ENCODE data around the gene CDC26. TPM values are rescaled to one million over a fixed set of nuclear protein-coding genes. Genes with fewer than 3 reads are reported as not detected.
A peak's percentile ranks its signal among the peaks of the same experiment; 100 is the strongest.
"Not testable (repeated sequence)": the region's sequence is repeated elsewhere in the genome, so short reads cannot be mapped to it uniquely, and the experiment has no call there.

Gene CDC26
- 35.6 and 42.6 TPM in 2 replicates for polyA plus RNA-seq (2014; cell fraction: cytosol; rRNA removed)
- 26.0 and 28.1 TPM in 2 replicates for polyA plus RNA-seq (2014; cell fraction: nucleus; rRNA removed)

- peak; percentile 99 for DNase-seq (ENCODE audit: low spot score)
Measured at GRCh38 chr9:113275157-113276131, at the start of gene CDC26, which contains the start of gene PRPF4. CDC26 (minus strand) TSS chr9:113275572; CDS start chr9:113272507, 3,065 bp downstream. PRPF4 (plus strand) TSS chr9:113275658; CDS start chr9:113275744, 86 bp downstream.

GRCh38 chr9:113322671-113323070 is 47.3 kb upstream of the CDC26 start:
- DNase-seq (ENCODE audit: low spot score): no peak

DNA sequence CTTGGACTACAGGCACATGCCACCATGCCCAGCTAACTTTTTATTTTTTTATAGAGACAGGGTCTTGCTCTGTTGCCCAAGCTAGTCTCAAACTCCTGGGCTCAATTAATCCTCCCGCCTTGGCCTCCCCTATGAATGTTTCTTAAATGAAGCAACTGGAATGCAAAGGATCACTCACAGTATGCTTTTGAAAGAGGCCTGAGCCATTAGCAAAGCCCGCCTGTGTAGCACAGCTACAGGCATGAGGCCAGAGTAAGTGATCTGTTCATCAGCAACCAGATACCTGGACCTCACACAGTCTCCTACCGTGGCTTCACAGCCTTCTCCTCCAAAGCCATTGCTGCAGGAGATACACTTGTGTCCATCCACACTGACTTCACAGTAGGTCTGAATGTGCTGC is 44.7 kb upstream of the CDC26 start:
- DNase-seq (ENCODE audit: low spot score): no peak

- peak; percentile 82 for DNase-seq (ENCODE audit: low spot score)
Measured at GRCh38 chr9:113319054-113319453, 43.7 kb upstream of the CDC26 start.

DNA sequence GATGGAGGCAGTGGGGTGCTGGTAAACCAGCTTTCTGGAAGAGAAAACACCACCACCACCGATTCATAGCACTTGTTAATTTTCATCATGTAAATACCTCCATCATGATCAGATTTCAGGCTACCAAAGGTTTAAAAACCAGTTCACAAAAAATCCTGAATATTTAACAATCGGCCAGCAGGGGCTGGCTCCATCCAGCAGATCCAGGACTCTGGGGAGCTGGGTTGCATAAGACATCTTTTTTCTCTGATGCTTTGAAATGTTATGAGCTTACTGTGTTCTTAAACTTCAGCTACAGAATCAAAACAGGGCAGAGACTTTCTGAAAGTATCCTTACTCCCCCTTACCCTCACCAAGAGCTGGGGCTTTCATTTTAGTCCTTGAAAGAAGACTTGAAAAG is 42.4 kb upstream of the CDC26 start:
- DNase-seq (ENCODE audit: low spot score): no peak

- DNase-seq (ENCODE audit: low spot score): no peak
Measured at GRCh38 chr9:113316030-113316429, 40.7 kb upstream of the CDC26 start.

GRCh38 chr9:113315231-113315630 is 39.9 kb upstream of the CDC26 start:
- DNase-seq (ENCODE audit: low spot score): no peak

GRCh38 chr9:113313261-113313660 is 37.9 kb upstream of the CDC26 start:
- no peak for DNase-seq (ENCODE audit: low spot score)

DNA sequence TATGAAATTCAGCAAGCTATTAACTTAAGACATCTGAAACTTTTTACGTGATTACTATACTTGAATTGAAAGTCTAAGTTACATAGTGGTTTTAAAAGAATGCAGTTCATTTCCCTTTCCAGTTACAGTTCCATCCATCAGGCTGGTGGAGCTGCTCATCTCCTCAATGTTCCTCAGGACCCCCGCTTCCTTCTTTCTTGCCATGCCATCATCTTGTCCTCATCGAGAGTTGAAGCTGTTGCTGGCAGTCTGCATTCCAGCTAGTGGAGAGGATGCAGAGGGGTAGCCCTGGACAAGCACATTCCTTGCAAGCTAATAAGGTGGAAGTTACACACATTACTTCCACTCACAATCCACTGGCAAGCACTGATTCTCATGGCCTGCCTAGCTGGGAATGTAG is 36.6 kb upstream of the CDC26 start:
- no peak for DNase-seq (ENCODE audit: low spot score)

- DNase-seq (ENCODE audit: low spot score): no peak
Measured at GRCh38 chr9:113310538-113310937, 35.2 kb upstream of the CDC26 start.

- peak; percentile 33 for DNase-seq (ENCODE audit: low spot score)
Measured at GRCh38 chr9:113309204-113309813, 33.9 kb upstream of the CDC26 start.

- DNase-seq (ENCODE audit: low spot score): no peak
Measured at GRCh38 chr9:113307396-113307975, 32.1 kb upstream of the CDC26 start.

DNA sequence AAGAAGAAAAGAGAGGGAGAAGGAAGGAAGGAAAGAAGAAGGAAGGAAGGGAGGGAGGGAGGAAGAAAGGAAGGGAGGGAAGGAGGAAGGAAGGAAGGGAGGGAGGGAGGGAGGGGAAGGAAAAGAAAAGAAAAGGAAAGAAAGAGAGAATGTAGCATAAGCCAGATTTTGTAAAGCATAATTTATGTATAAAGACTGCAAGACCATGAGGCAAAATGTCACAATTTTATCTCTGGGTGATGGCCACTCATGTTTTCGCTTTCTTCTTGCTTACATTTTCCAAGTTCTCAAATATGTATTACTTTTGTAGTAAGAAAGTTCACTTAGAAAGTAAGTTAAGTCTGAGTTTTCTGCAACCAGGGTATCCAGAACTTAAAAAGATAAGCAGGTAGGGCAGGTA is 31.2 kb upstream of the CDC26 start:
- DNase-seq (ENCODE audit: low spot score): no peak

- no peak for DNase-seq (ENCODE audit: low spot score)
Measured at GRCh38 chr9:113302792-113303418, 27.5 kb upstream of the CDC26 start, which contains the start of gene RNF183. RNF183 (minus strand) TSS chr9:113303376; CDS start chr9:113298184, 5,192 bp downstream.

DNA sequence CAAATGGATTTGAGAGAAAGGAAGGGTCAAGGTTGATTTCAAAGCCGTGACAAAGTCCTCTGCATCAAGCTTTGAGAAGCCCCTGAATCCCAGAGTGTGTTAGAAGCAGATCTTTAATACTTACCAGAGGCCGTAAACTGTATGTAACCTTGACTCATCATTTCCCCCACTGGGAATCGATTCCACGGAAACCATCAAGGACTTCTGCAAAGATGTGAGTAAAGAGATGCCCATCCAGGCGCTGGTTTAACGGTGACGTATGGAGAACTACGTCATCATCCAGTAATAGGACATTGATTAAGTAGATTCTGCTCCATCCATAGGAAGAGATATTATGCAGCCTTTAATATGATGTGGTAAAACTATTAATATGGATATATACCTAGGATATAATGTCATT is 26.2 kb upstream of the CDC26 start:
- DNase-seq (ENCODE audit: low spot score): no peak

DNA sequence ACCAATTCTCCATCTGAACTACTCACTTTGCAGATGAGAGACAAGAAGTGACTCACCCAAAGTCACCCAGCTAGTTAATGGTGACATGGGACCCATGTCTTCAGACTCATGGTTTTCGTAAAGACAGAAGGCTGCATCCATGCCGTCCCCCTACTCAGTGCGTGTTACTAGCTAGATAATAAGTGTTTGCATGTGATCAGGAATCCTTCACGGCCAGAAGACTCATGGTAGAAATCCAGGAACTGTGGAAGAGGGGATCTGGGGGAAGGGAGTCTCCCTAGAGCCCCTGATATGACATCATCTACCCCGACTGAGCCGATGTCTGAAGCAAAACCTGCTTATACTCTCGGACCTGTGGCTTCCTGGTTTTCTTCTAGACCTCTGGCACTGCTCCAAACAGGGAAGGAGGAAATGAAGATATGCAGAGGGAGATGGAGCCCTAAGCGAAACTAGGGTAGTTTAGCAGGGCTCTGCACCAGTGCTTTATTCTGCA is 24.5 kb upstream of the CDC26 start:
- no peak for DNase-seq (ENCODE audit: low spot score)

DNA sequence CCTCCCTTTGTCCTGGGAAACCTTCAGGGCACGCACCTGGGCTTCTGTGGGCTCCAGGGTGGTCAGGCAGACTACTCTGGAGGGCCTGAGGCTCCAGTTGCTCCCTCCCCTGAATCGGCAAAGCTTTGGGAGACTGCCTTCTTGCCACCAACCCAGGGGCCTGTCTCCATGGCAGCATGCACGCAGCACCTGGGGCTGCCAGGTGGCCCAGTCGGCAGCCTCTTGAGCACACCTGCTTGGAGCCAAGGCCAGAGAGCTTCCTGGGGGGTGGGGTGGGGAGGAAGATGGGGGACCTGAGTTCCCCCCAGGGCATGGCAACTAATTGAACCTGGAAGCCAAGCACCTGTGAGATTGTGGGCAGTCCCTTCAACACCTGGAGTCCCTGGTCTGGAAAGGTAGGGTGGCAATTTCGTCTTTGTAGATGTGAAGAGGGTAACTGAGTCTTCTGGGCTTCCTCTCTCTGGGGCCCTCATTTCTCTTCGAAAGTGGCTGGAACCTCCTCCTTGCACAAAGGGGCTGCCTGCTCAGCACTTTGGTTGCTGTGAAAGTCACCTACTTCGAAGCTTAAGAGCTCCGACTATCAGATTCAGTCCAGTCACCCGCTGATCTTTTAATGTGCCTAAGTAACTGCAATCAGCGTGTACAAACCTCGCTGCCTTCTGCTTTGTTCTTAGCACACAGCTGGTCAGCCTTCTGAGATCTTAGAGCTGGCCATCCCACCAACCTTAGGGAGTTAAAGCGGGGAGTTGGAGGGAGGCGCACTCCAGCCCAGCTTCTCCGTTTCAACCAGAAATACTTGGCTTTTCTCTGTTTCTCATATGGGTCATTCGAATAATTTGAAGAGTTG is 23.8 kb upstream of the CDC26 start:
- no peak for DNase-seq (ENCODE audit: low spot score)

DNA sequence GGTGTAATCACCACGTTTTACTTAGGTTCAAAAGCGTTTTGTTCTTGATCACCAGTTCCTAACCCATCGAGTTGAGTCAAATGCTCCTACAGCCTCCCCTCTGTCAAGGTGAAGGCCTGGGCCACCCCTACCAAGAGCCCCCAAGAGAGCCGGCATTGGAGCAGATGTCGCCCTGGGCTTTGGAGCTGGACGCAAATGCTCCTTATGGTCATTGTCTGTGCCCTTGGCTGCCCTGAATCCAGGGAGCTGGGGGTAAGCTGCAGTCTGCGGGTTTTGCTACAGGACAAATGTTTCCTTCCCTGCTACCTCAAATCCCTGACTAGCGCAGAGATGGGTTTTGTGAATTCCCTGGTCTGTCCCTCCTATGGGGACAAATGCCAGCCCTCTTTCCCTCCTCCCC is 22.9 kb upstream of the CDC26 start:
- no peak for DNase-seq (ENCODE audit: low spot score)

DNA sequence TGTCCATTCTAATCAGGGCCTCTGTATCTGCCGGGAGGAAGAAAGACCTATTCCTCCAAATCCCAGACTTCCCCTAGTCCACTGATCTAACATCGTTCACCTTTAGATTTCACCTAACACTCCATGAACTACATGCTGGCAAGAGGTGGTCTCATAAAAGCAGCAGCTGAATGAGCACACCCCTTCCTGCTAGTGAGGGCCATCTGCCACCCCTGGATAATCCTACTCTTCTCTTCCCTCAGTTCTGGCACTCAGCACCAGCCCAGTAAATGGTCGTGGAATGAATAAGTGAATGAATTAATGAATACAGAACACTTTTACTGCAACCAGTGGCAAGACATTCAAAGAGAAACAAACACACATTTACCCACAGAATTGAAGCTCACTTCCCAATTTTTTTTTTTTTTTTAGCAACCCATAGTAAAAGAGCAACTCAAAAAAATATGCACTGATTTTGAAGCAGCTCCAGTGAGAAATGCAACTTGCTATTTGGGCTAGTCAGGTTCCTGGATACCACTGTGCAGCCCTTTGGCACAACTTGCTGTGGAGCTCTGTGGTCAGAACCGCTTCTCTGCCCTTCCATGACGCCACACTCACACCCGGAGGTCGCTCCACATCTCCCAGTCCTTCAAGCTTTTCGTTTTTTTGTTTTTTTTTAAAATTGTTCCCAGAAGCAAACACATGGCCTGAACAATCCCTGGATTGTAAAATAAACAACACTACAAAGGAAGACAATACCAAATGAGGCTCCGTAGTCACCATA is 21.6 kb upstream of the CDC26 start:
- DNase-seq (ENCODE audit: low spot score): no peak

GRCh38 chr9:113296247-113296646 is 20.9 kb upstream of the CDC26 start:
- DNase-seq (ENCODE audit: low spot score): not testable (repeated sequence)
